Nephron progenitor cell (in vitro differentiated cells): ENCODE data around the gene INMT.

Experiments
- DNase-seq: peaks from one replicate; pipeline ENCODE4 v3.0.0; 2021
- H3K27ac Mint-ChIP-seq: 2 replicates; pipeline ENCODE4 v1.8.0; 2021; ENCODE audit warnings: mild to moderate bottlenecking, moderate library complexity, mixed read lengths
- H3K27me3 Mint-ChIP-seq: 2 replicates; pipeline ENCODE4 v1.8.0; 2021; ENCODE audit warnings: mild to moderate bottlenecking, low read depth, mixed read lengths; ENCODE audit not compliant: poor library complexity
- H3K36me3 Mint-ChIP-seq: 2 replicates; pipeline ENCODE4 v1.8.0; 2021; ENCODE audit warnings: low read depth, mixed read lengths
- H3K4me1 Mint-ChIP-seq: 2 replicates; pipeline ENCODE4 v1.8.0; 2021; ENCODE audit warnings: mixed read lengths
- H3K4me3 Mint-ChIP-seq: 2 replicates; pipeline ENCODE4 v1.8.0; 2021; ENCODE audit warnings: mild to moderate bottlenecking, moderate library complexity, mixed read lengths
- H3K9me3 Mint-ChIP-seq: 2 replicates; pipeline ENCODE4 v1.8.0; 2021; ENCODE audit warnings: mild to moderate bottlenecking, moderate library complexity, mixed read lengths
- CTCF ChIP-seq: fragments of 200-600 bp; sonication (generic); IDR thresholded peaks from 2 replicates; pipeline ENCODE4 v1.5.0; 2021; ENCODE audit warnings: antibody characterized with exemption

INMT gene

GRCh38 chr7:30745261-30745941, 6.5 kb upstream of the INMT start:
- Mint-ChIP-seq H3K4me3 (peak overlapping the region; percentile 12), H3K27ac (peak overlapping the region; percentile 99), H3K9me3 (peaks cover 14% of the 10 kb centered on the region), H3K27me3 (peaks cover 19% of the 10 kb centered on the region), H3K4me1 (peaks cover 39% of the 10 kb centered on the region), H3K36me3 (peaks cover 18% of the 10 kb centered on the region)
- no peak for DNase-seq
- TF ChIP-seq CTCF: no peak

- no peak for DNase-seq
- H3K27me3 Mint-ChIP-seq: peaks cover 13% of the 10 kb centered on the region
- H3K4me3 Mint-ChIP-seq: no peak overlapping the region
- no peak for TF ChIP-seq CTCF
- no peak overlapping the region for H3K27ac Mint-ChIP-seq
- peaks cover 20% of the 10 kb centered on the region for H3K9me3 Mint-ChIP-seq
- H3K36me3 Mint-ChIP-seq: peaks cover 40% of the 10 kb centered on the region
- H3K4me1 Mint-ChIP-seq: peaks cover 43% of the 10 kb centered on the region
These were observed 1.9 kb upstream of the INMT start for GRCh38 chr7:30750010-30750409.

- H3K4me3 Mint-ChIP-seq: no peak overlapping the region
- H3K27me3 Mint-ChIP-seq: peaks cover 9% of the 10 kb centered on the region
- H3K27ac Mint-ChIP-seq: peak overlapping the region; percentile 39
- TF ChIP-seq CTCF: no peak
- H3K4me1 Mint-ChIP-seq: peaks cover 34% of the 10 kb centered on the region
- peaks cover 20% of the 10 kb centered on the region for H3K9me3 Mint-ChIP-seq
- peaks cover 49% of the 10 kb centered on the region for H3K36me3 Mint-ChIP-seq
- DNase-seq: no peak
These were observed 968 bp upstream of the INMT start for GRCh38 chr7:30750683-30751650.

GRCh38 chr7:30752484-30752883, 549 bp downstream of the INMT start:
- H3K27ac Mint-ChIP-seq: peak overlapping the region; percentile 43

GRCh38 chr7:30752979-30753378, 1.0 kb downstream of the INMT start:
- peaks cover 13% of the 10 kb centered on the region for H3K27me3 Mint-ChIP-seq
- H3K9me3 Mint-ChIP-seq: peaks cover 20% of the 10 kb centered on the region
- no peak for DNase-seq
- peaks cover 61% of the 10 kb centered on the region for H3K36me3 Mint-ChIP-seq
- H3K27ac Mint-ChIP-seq: peak overlapping the region; percentile 43
- H3K4me3 Mint-ChIP-seq: no peak overlapping the region
- peaks cover 30% of the 10 kb centered on the region for H3K4me1 Mint-ChIP-seq
- no peak for TF ChIP-seq CTCF

More at GRCh38 chr7:30752484-30752883, 549 bp downstream of the INMT start:
- no peak for TF ChIP-seq CTCF
- Mint-ChIP-seq H3K27me3 (peaks cover 13% of the 10 kb centered on the region), H3K36me3 (peaks cover 57% of the 10 kb centered on the region), H3K4me1 (peaks cover 31% of the 10 kb centered on the region), H3K9me3 (peaks cover 20% of the 10 kb centered on the region), H3K4me3 (no peak overlapping the region)
- no peak for DNase-seq
